HG03108 (cell line): ENCODE data around the gene COPG2.
A peak's percentile ranks its signal among the peaks of the same experiment; 100 is the strongest.
"Not testable (repeated sequence)": the region's sequence is repeated elsewhere in the genome, so short reads cannot be mapped to it uniquely, and the experiment has no call there.

Experiments
- ATAC-seq: cut with Tn5 transposase; IDR thresholded peaks from one replicate; pipeline ENCODE4 v1.9.1; 2021; ENCODE audit warnings: moderate library complexity; ENCODE audit not compliant: unreplicated experiment

COPG2 gene

GRCh38 chr7:130649004-130649790 is 19.4 kb downstream of the COPG2 start:
- ATAC-seq, result peak; percentile 70

- peak; percentile 31 for ATAC-seq
Observed at GRCh38 chr7:130648580-130648979, 20.0 kb downstream of the COPG2 start.

- no peak for ATAC-seq
Observed at GRCh38 chr7:130642383-130642782, 26.2 kb downstream of the COPG2 start.

- no peak for ATAC-seq
Observed at GRCh38 chr7:130641497-130641896, 27.1 kb downstream of the COPG2 start.

GRCh38 chr7:130641040-130641439 is 27.5 kb downstream of the COPG2 start:
- no peak for ATAC-seq

GRCh38 chr7:130639388-130639787 is 29.2 kb downstream of the COPG2 start:
- ATAC-seq, result no peak

- no peak for ATAC-seq
Observed at GRCh38 chr7:130632111-130632510, 36.4 kb downstream of the COPG2 start.

GRCh38 chr7:130628901-130629300 is 39.6 kb downstream of the COPG2 start:
- no peak for ATAC-seq

GRCh38 chr7:130627775-130628174 is 40.8 kb downstream of the COPG2 start:
- ATAC-seq, result no peak

GRCh38 chr7:130622866-130623265 is 45.7 kb downstream of the COPG2 start:
- ATAC-seq, result no peak

- no peak for ATAC-seq
Observed at GRCh38 chr7:130615583-130615982, 53.0 kb downstream of the COPG2 start.

GRCh38 chr7:130614449-130614848 is 54.1 kb downstream of the COPG2 start:
- no peak for ATAC-seq

GRCh38 chr7:130611218-130611617 is 57.3 kb downstream of the COPG2 start:
- ATAC-seq, result no peak

GRCh38 chr7:130607066-130607465 is 61.5 kb downstream of the COPG2 start:
- not testable (repeated sequence) for ATAC-seq

- ATAC-seq, result no peak
Observed at GRCh38 chr7:130606161-130606560, 62.4 kb downstream of the COPG2 start.

- ATAC-seq, result no peak
Observed at GRCh38 chr7:130598056-130598455, 70.5 kb downstream of the COPG2 start.

GRCh38 chr7:130595986-130596385 is 72.6 kb downstream of the COPG2 start:
- no peak for ATAC-seq

- no peak for ATAC-seq
Observed at GRCh38 chr7:130593033-130593432, 75.5 kb downstream of the COPG2 start.

GRCh38 chr7:130591464-130591863 is 77.1 kb downstream of the COPG2 start:
- not testable (repeated sequence) for ATAC-seq

GRCh38 chr7:130585932-130586331 is 82.6 kb downstream of the COPG2 start:
- ATAC-seq, result not testable (repeated sequence)

GRCh38 chr7:130575110-130575509 is 93.4 kb downstream of the COPG2 start:
- not testable (repeated sequence) for ATAC-seq

GRCh38 chr7:130570144-130570543 is 98.4 kb downstream of the COPG2 start:
- ATAC-seq, result not testable (repeated sequence)

GRCh38 chr7:130566898-130567280 is 101.7 kb downstream of the COPG2 start:
- ATAC-seq, result no peak
